Mesenchymal stem cell (in vitro differentiated cells and primary cell): ENCODE results near the gene ZNF446.

Experiments used
- DNase-seq: peaks from one replicate; pipeline ENCODE4 v3.0.0-alpha.2; 2013
- H2AFZ ChIP-seq: one replicate; pipeline ENCODE4 v1.6.1; 2013; ENCODE audit warnings: low read depth, mild to moderate bottlenecking, control low read depth, inconsistent platforms, low read length, moderate library complexity
- H2AK5ac ChIP-seq: 2 replicates; pipeline ENCODE4 v1.6.1; 2013; ENCODE audit warnings: low read length, moderate library complexity, mild to moderate bottlenecking, inconsistent platforms; ENCODE audit not compliant: severe bottlenecking
- H2BK120ac ChIP-seq: one replicate; pipeline ENCODE4 v1.6.1; 2013; ENCODE audit warnings: low read depth, mild to moderate bottlenecking, inconsistent platforms, low read length, moderate library complexity
- H2BK12ac ChIP-seq, 2 experiments: one replicate each; pipeline ENCODE4 v1.6.1; 2013; ENCODE audit warnings: inconsistent platforms in 2 of 2, low read length in 2 of 2, mild to moderate bottlenecking in 2 of 2, moderate library complexity in 2 of 2, control low read depth in 1 of 2
- H2BK15ac ChIP-seq: one replicate; pipeline ENCODE4 v1.6.1; 2013; ENCODE audit warnings: mild to moderate bottlenecking, low read depth, inconsistent platforms; ENCODE audit not compliant: poor library complexity, severe bottlenecking
- H2BK5ac ChIP-seq: 2 replicates; pipeline ENCODE4 v1.6.1; 2013; ENCODE audit warnings: low read depth, mild to moderate bottlenecking, low read length, control low read depth, inconsistent platforms; ENCODE audit not compliant: poor library complexity, severe bottlenecking
- H3K14ac ChIP-seq, 2 experiments: one replicate each; pipeline ENCODE4 v1.6.1; 2013; ENCODE audit warnings: inconsistent platforms in 2 of 2, low read length in 2 of 2, control low read depth in 1 of 2, mild to moderate bottlenecking in 1 of 2, moderate library complexity in 1 of 2
- H3K18ac ChIP-seq, 2 experiments: one replicate each; pipeline ENCODE4 v1.6.1; 2013; ENCODE audit warnings: inconsistent platforms in 2 of 2, low read length in 2 of 2, control low read depth in 1 of 2, low read depth in 1 of 2, mild to moderate bottlenecking in 1 of 2
- H3K23ac ChIP-seq, 2 experiments: one replicate each; pipeline ENCODE4 v1.6.1; 2013; ENCODE audit warnings: inconsistent platforms in 2 of 2, low read length in 2 of 2, mild to moderate bottlenecking in 2 of 2, moderate library complexity in 2 of 2, control low read depth in 1 of 2
- H3K27ac ChIP-seq: 2 replicates; pipeline ENCODE4 v1.5.1; 2013; ENCODE audit warnings: mild to moderate bottlenecking, moderate library complexity, low read length, control low read depth, inconsistent platforms; ENCODE audit not compliant: poor library complexity, severe bottlenecking
- H3K27me3 ChIP-seq, 2 experiments: 2 replicates each; pipeline versions ENCODE4 v1.6.1 to v1.7.0; 2013; ENCODE audit warnings: low read length in 2 of 2, mild to moderate bottlenecking in 2 of 2, moderate library complexity in 2 of 2, control low read depth in 1 of 2, inconsistent platforms in 1 of 2; ENCODE audit not compliant: control insufficient read depth in 1 of 2, insufficient read depth in 1 of 2
- H3K36me3 ChIP-seq, 2 experiments: 2 replicates each; pipeline versions ENCODE4 v1.6.1 to v1.7.0; 2013; ENCODE audit warnings: low read length in 2 of 2, control low read depth in 1 of 2, inconsistent platforms in 1 of 2, low read depth in 1 of 2, mild to moderate bottlenecking in 1 of 2; ENCODE audit not compliant: insufficient read depth in 2 of 2, control insufficient read depth in 1 of 2
- H3K4ac ChIP-seq, 2 experiments: one replicate each; pipeline ENCODE4 v1.6.1; 2013; ENCODE audit warnings: inconsistent platforms in 2 of 2, low read length in 2 of 2, mild to moderate bottlenecking in 2 of 2, moderate library complexity in 2 of 2, control low read depth in 1 of 2, low read depth in 1 of 2
- H3K4me1 ChIP-seq: 2 replicates; pipeline ENCODE4 v1.6.1; 2013; ENCODE audit warnings: low read depth, low read length, control low read depth; ENCODE audit not compliant: control insufficient read depth, insufficient read depth
- H3K4me2 ChIP-seq: 2 replicates; pipeline ENCODE4 v1.6.1; 2013; ENCODE audit warnings: low read length, mild to moderate bottlenecking, inconsistent platforms; ENCODE audit not compliant: poor library complexity, severe bottlenecking
- H3K4me3 ChIP-seq, 2 experiments: 2 replicates each; pipeline versions ENCODE4 v1.5.1 to v1.7.0; 2013; ENCODE audit warnings: low read length in 2 of 2, mild to moderate bottlenecking in 2 of 2, control low read depth in 1 of 2, low read depth in 1 of 2; ENCODE audit not compliant: insufficient read depth in 1 of 2
- H3K79me1 ChIP-seq: replicated peaks from 2 replicates; pipeline ENCODE4 v1.6.1; 2013; ENCODE audit warnings: mild to moderate bottlenecking, control low read depth, low read length, inconsistent platforms; ENCODE audit not compliant: poor library complexity, severe bottlenecking
- H3K9ac ChIP-seq: 2 replicates; pipeline ENCODE4 v1.7.0; 2013; ENCODE audit warnings: mild to moderate bottlenecking, low read length, moderate library complexity
- H3K9me3 ChIP-seq: 2 replicates; pipeline ENCODE4 v1.7.0; 2013; ENCODE audit warnings: mild to moderate bottlenecking, low read length; ENCODE audit not compliant: control insufficient read depth
- H4K8ac ChIP-seq: one replicate; pipeline ENCODE4 v1.6.1; 2013; ENCODE audit warnings: inconsistent platforms, mild to moderate bottlenecking, low read length, moderate library complexity
- H4K91ac ChIP-seq: one replicate; pipeline ENCODE4 v1.6.1; 2013; ENCODE audit warnings: mild to moderate bottlenecking, low read length, inconsistent platforms
- WGBS: methylation state at CpG from one replicate; pipeline ENCODE4 v1.1.7; 2013; ENCODE audit warnings: mixed read lengths; 5-methylcytosine and 5-hydroxymethylcytosine counted together

The ZNF446 gene

DNA sequence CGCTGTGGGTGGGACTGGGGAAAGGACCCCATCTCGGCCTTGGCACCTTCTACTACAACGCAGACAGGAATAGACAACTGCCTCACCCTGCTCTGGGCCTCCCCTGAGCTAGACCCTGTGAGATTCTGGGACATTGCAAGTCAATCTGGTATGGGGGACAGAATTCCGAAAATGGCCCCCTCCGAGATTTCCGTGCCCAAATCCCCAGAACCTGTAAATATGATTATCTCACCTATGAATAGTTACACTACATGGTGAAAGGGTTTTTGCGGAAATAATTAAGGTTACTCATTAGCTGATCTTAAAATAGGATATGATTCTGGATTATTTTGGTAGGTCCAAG is 44.1 kb downstream of the ZNF446 start:
- H3K14ac ChIP-seq, result no peak overlapping the region
- no peak for DNase-seq
- H3K79me1 ChIP-seq, result peaks cover 18% of the 10 kb centered on the region
- peak overlapping the region; percentile 85 for H2AK5ac ChIP-seq
- H2BK120ac ChIP-seq, result no peak overlapping the region
- no peak overlapping the region for H2BK5ac ChIP-seq
- peak overlapping the region; percentile 93 for H4K8ac ChIP-seq
- no peaks in the 10 kb centered on the region for H3K9me3 ChIP-seq
- WGBS, result 3% methylated on average over 4 of the region's 7 CpGs
- peaks cover 22% of the 10 kb centered on the region for H3K4me1 ChIP-seq
- H3K36me3 ChIP-seq, result peaks cover 20 to 22% of the 10 kb centered on the region in 2 experiments
- H2AFZ ChIP-seq, result peak overlapping the region; percentile 91
- peak overlapping the region; percentile 98 for H3K9ac ChIP-seq
- H3K27ac ChIP-seq, result peak overlapping the region; percentile 84
- peak overlapping the region; percentile 82 to 98 for H3K18ac ChIP-seq
- H4K91ac ChIP-seq, result peak overlapping the region; percentile 9
- H3K23ac ChIP-seq, result no peak overlapping the region
- H2BK12ac ChIP-seq, result no peak overlapping the region
- H3K4ac ChIP-seq, result peak overlapping the region; percentile 19 to 76
- H2BK15ac ChIP-seq, result no peak overlapping the region
- peak overlapping the region; percentile 92 for H3K4me2 ChIP-seq
- H3K4me3 ChIP-seq, result peak overlapping the region; percentile 78 to 95
- H3K27me3 ChIP-seq, result no peaks in the 10 kb centered on the region

DNA sequence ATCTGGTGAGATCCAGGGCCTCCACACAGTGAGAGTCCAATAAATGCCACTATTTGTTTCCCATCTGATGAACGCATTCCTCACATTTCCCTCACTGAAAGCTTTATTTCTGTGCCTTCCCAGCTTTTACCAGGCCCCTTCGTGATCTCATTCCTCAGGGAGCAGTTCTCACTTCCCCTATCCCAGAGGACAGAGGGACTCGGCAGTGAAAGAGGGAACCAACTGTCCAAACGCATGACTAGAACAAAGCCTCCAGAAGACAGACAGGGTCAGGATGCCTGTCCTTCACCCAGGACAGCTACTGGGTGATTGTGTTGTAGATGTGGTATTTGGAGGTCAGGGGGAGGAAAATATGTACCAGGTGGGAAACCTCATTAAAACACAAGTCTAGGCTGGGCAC is 45.5 kb downstream of the ZNF446 start:
- H2AK5ac ChIP-seq, result no peak overlapping the region
- H3K4me3 ChIP-seq, result no peak overlapping the region
- no peak for DNase-seq
- no peak overlapping the region for H2BK120ac ChIP-seq
- no peak overlapping the region for H3K9ac ChIP-seq
- no peak overlapping the region for H3K14ac ChIP-seq
- no peak overlapping the region for H4K91ac ChIP-seq
- H3K27ac ChIP-seq, result no peak overlapping the region
- no peaks in the 10 kb centered on the region for H3K27me3 ChIP-seq
- H3K4ac ChIP-seq, result no peak overlapping the region
- peaks cover 17% of the 10 kb centered on the region for H3K4me1 ChIP-seq
- 87% methylated on average over 4 of the region's 4 CpGs for WGBS
- peaks cover 8 to 9% of the 10 kb centered on the region in 2 experiments for H3K36me3 ChIP-seq
- H2BK12ac ChIP-seq, result no peak overlapping the region
- H3K18ac ChIP-seq, result no peak overlapping the region
- H3K79me1 ChIP-seq, result peaks cover 5% of the 10 kb centered on the region
- H2BK5ac ChIP-seq, result no peak overlapping the region
- H3K4me2 ChIP-seq, result no peak overlapping the region
- H4K8ac ChIP-seq, result no peak overlapping the region
- no peak overlapping the region for H2BK15ac ChIP-seq
- H3K9me3 ChIP-seq, result no peaks in the 10 kb centered on the region
- no peak overlapping the region for H2AFZ ChIP-seq
- H3K23ac ChIP-seq, result no peak overlapping the region

DNA sequence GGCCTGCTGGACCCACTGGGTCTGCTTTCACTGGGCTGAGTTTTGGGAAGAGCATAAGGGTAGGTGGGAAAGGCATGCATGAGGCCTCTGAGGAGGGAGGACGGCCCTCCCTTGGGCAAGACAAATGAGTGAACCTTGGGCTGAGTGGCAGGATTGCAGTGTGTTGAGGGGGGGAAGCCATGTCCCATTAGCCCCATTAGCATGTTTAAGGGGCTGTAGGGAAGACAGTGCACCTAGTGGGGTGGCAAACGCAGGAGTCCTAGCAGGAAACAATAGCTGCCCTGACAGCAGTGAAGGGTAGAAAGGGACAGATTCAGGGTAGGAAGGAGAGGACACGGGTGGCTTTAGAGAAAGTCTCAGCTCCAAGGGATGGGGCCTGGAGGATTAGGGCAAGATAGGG is 46.6 kb downstream of the ZNF446 start:
- Histone ChIP-seq H3K14ac (no peak overlapping the region), H2BK15ac (no peak overlapping the region), H3K18ac (no peak overlapping the region), H3K27me3 (no peaks in the 10 kb centered on the region), H4K91ac (no peak overlapping the region), H3K4me3 (no peak overlapping the region), H3K4ac (no peak overlapping the region), H3K36me3 (no peaks in the 10 kb centered on the region), H3K9ac (no peak overlapping the region), H3K27ac (no peak overlapping the region), H3K4me1 (peaks cover 12% of the 10 kb centered on the region), H2AFZ (no peak overlapping the region), H2AK5ac (no peak overlapping the region), H4K8ac (no peak overlapping the region), H3K4me2 (no peak overlapping the region), H2BK120ac (no peak overlapping the region), H3K23ac (no peak overlapping the region), H2BK5ac (no peak overlapping the region), H2BK12ac (no peak overlapping the region), H3K9me3 (no peaks in the 10 kb centered on the region), H3K79me1 (peaks cover 3% of the 10 kb centered on the region)
- 67% methylated on average over 3 of the region's 3 CpGs for WGBS
- DNase-seq, result no peak

DNA sequence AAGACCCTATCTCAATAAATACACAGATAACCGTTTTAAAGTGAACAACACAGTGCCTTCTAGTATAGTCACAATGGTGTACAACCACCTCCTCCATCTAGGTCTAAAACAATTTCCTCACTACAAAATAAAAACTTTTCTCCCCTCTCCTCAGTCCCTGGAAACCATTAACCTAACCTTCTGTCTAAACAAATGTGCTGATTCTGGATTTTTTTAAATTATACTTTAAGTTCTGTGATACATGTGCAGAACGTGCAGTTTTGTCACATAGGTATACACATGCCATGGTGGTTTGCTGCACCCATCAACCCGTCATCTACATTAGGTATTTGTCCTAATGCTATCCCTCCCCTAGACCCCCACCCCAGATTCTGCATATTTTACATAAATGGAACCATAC is 53.3 kb downstream of the ZNF446 start:
- DNase-seq, result no peak
- Histone ChIP-seq H4K91ac (no peak overlapping the region), H3K27me3 (peaks cover 13 to 28% of the 10 kb centered on the region in 2 experiments), H3K23ac (no peak overlapping the region), H3K9ac (no peak overlapping the region), H2BK12ac (no peak overlapping the region), H4K8ac (no peak overlapping the region), H3K4me1 (no peaks in the 10 kb centered on the region), H3K14ac (no peak overlapping the region), H2BK15ac (no peak overlapping the region), H2BK120ac (no peak overlapping the region), H3K9me3 (no peaks in the 10 kb centered on the region), H3K27ac (no peak overlapping the region), H2BK5ac (no peak overlapping the region), H3K79me1 (no peaks in the 10 kb centered on the region), H3K4ac (no peak overlapping the region), H3K4me2 (no peak overlapping the region), H2AFZ (no peak overlapping the region), H3K36me3 (no peaks in the 10 kb centered on the region), H3K18ac (no peak overlapping the region), H2AK5ac (no peak overlapping the region), H3K4me3 (no peak overlapping the region)
- WGBS, result 85% methylated on average over 3 of the region's 3 CpGs
